ENCODE measurements around the gene SLC25A20.

GRCh38 chr3:48899273-48899672 lies 591 bp upstream of the SLC25A20 start:
- TF ChIP-seq CTCF (IDR thresholded peaks at IDR 0.05; ENCODE audit: low read depth, low read length, missing input control): no peak
- TF ChIP-seq YY1 (IDR thresholded peaks at IDR 0.05): no peak
- TF ChIP-seq JUND (IDR thresholded peaks at IDR 0.05): no peak
- no peak for TF ChIP-seq ZBTB33 (IDR thresholded peaks at IDR 0.05)
- no peak for TF ChIP-seq MAX (IDR thresholded peaks at IDR 0.05)
